GM21515 (cell line): Measurements from ENCODE around the gene RERG.

ENCODE experiments used
- ATAC-seq: cut with Tn5 transposase; IDR thresholded peaks from one replicate; pipeline ENCODE4 v1.9.1; 2021; ENCODE audit not compliant: unreplicated experiment

The RERG gene

GRCh38 chr12:15220451-15220850 is 766 bp downstream of the RERG start:
- ATAC-seq: no peak

- no peak for ATAC-seq
These were observed 2.4 kb downstream of the RERG start for GRCh38 chr12:15218794-15219193.

- ATAC-seq: no peak
These were observed 5.0 kb downstream of the RERG start for GRCh38 chr12:15216036-15216889.

- ATAC-seq: no peak
These were observed 6.2 kb downstream of the RERG start for GRCh38 chr12:15214851-15215601.

GRCh38 chr12:15212930-15213329 is 8.3 kb downstream of the RERG start:
- no peak for ATAC-seq

GRCh38 chr12:15209782-15210181 is 11.4 kb downstream of the RERG start:
- no peak for ATAC-seq

- no peak for ATAC-seq
These were observed 12.2 kb downstream of the RERG start for GRCh38 chr12:15208871-15209656.

GRCh38 chr12:15208140-15208539 is 13.1 kb downstream of the RERG start:
- no peak for ATAC-seq

GRCh38 chr12:15206831-15207389 is 14.3 kb downstream of the RERG start:
- ATAC-seq: no peak

GRCh38 chr12:15206338-15206737 is 14.9 kb downstream of the RERG start:
- ATAC-seq: no peak

- ATAC-seq: no peak
These were observed 15.7 kb downstream of the RERG start for GRCh38 chr12:15205341-15206010.

GRCh38 chr12:15201456-15201855 is 19.8 kb downstream of the RERG start:
- no peak for ATAC-seq

GRCh38 chr12:15201056-15201455 is 20.2 kb downstream of the RERG start:
- ATAC-seq: no peak

GRCh38 chr12:15200641-15201040 is 20.6 kb downstream of the RERG start:
- no peak for ATAC-seq

GRCh38 chr12:15199930-15200329 is 21.3 kb downstream of the RERG start:
- no peak for ATAC-seq

GRCh38 chr12:15196678-15197505 is 24.3 kb downstream of the RERG start:
- ATAC-seq: no peak

- ATAC-seq: no peak
These were observed 25.0 kb downstream of the RERG start for GRCh38 chr12:15196221-15196620.

GRCh38 chr12:15194456-15195368 is 26.5 kb downstream of the RERG start:
- ATAC-seq: no peak

- ATAC-seq: no peak
These were observed 27.3 kb downstream of the RERG start for GRCh38 chr12:15193946-15194345.
